GM06990 (cell line): ENCODE measurements around the gene GSTM1.

Experiments
- DNase-seq: peaks from one replicate; pipeline ENCODE4 v3.0.0-alpha.2; 2011; ENCODE audit not compliant: insufficient read length; ENCODE audit errors: extremely low read depth
- H3K27me3 ChIP-seq: replicated peaks from 2 replicates; pipeline ENCODE4 v1.6.0; 2011; ENCODE audit warnings: low read length; ENCODE audit not compliant: control insufficient read depth, insufficient read depth
- H3K36me3 ChIP-seq: 2 replicates; pipeline ENCODE4 v1.5.1; 2011; ENCODE audit warnings: low read length; ENCODE audit not compliant: control insufficient read depth, insufficient read depth
- H3K4me3 ChIP-seq: replicated peaks from 2 replicates; pipeline ENCODE4 v1.5.1; 2011; ENCODE audit warnings: low read depth, mild to moderate bottlenecking, control low read depth, low read length
- CTCF ChIP-seq: IDR thresholded peaks from 2 replicates; pipeline ENCODE4 v1.5.1; 2011; ENCODE audit warnings: low read length, control low read depth, mild to moderate bottlenecking, inconsistent platforms; ENCODE audit not compliant: insufficient read depth, poor library complexity, severe bottlenecking

Gene GSTM1

DNA sequence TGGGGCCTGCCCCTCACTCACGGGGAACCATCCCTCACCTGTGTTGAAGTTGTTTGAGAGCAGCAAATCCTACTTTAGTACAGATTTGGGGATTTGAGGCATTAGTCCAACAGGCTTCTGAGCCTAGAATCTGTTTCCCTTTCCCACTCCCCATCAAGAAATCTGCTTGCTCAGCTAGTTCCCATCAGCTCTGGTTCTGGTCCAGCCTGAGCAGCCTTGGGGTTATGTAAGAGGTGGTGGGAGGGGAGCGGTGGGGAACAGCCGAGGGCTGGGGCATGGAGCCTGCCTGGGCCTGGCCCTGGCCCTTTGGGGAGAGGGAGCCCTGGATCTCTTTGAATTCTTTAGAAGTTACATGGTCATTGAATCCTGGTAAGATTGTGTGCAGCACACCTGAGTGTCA is 28.5 kb downstream of the GSTM1 start:
- Histone ChIP-seq H3K4me3 (no peak overlapping the region), H3K36me3 (no peaks in the 10 kb centered on the region), H3K27me3 (no peaks in the 10 kb centered on the region)
- no peak for DNase-seq
- no peak for TF ChIP-seq CTCF

DNA sequence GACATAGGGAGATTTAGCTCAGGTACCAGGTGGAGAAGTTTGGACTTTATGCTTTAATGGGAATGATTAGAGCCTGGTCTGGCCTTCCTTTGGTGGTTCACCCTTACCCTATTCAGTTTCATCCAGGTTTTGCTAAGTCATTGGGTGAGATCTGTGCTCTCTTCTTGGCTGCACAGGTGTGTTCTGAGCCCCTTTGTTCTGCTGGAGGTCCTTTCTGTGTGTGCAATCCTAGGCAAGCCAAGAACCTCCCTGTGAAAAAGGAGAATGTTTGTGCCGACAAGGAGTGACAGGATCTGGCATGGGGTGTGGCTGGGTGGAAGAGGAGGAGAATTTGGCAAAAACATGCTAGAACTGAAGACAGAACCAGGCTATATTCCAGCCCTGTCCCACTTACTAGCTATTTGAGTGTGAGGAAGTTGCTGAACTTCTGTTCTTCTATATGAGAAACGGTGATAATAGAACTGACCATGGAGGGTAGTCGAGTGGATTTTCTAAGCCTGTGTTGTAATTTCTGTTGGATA is 29.0 kb downstream of the GSTM1 start:
- no peaks in the 10 kb centered on the region for H3K27me3 ChIP-seq
- H3K36me3 ChIP-seq, result no peaks in the 10 kb centered on the region
- TF ChIP-seq CTCF, result no peak
- H3K4me3 ChIP-seq, result no peak overlapping the region
- no peak for DNase-seq

DNA sequence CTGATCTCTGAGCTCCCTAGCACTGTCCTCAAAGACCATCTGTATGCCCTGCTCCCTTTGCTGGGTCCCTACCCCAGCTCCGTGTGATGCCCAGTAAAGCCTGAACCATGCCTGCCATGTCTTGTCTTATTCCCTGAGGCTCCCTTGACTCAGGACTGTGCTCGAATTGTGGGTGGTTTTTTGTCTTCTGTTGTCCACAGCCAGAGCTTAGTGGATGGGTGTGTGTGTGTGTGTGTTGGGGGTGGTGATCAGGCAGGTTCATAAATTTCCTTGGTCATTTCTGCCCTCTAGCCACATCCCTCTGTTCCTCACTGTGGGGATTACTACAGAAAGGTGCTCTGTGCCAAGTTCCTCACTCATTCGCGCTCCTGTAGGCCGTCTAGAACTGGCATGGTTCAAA is 30.1 kb downstream of the GSTM1 start:
- TF ChIP-seq CTCF, result no peak
- Histone ChIP-seq H3K4me3 (no peak overlapping the region), H3K27me3 (no peaks in the 10 kb centered on the region), H3K36me3 (no peaks in the 10 kb centered on the region)
- no peak for DNase-seq

GRCh38 chr1:109718495-109718894 is 30.9 kb downstream of the GSTM1 start:
- Histone ChIP-seq H3K4me3 (no peak overlapping the region), H3K27me3 (no peaks in the 10 kb centered on the region), H3K36me3 (no peaks in the 10 kb centered on the region)
- peak; percentile 10 for TF ChIP-seq CTCF
- no peak for DNase-seq

DNA sequence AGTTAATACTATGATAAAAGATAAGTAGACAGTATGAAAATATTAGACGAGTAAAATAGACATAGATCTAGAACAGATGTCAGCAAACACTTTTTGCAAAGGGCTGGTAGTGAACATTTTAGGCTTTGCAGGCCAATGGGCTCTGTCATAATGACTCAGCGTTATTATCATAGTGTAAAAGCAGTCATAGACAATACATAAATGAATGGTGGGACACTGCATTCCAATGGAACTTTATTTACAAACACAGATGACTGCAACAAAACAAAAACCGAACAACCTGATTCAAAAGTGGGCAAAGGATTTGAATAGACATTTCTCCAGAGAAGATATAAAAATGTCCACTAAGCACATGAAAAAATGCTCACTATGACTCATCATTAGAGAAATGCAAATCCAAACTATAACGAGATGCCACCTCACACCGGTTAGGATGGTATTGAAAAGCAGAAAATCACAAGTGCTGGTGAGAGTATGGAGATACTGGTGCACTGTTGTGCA is 31.8 kb downstream of the GSTM1 start:
- peak; percentile 20 for DNase-seq

More for the DNA sequence above, 31.8 kb downstream of the GSTM1 start:
- H3K27me3 ChIP-seq, result no peaks in the 10 kb centered on the region
- H3K36me3 ChIP-seq, result no peaks in the 10 kb centered on the region
- no peak for TF ChIP-seq CTCF
- H3K4me3 ChIP-seq, result no peak overlapping the region
